GM18907 (cell line): ENCODE results near the gene ATP13A4.
A peak's percentile ranks its signal among the peaks of the same experiment; 100 is the strongest.

Source experiments
- ATAC-seq: cut with Tn5 transposase; IDR thresholded peaks from one replicate; pipeline ENCODE4 v1.9.1; 2021; ENCODE audit warnings: mild to moderate bottlenecking, moderate library complexity; ENCODE audit not compliant: unreplicated experiment

Gene ATP13A4, protein sequence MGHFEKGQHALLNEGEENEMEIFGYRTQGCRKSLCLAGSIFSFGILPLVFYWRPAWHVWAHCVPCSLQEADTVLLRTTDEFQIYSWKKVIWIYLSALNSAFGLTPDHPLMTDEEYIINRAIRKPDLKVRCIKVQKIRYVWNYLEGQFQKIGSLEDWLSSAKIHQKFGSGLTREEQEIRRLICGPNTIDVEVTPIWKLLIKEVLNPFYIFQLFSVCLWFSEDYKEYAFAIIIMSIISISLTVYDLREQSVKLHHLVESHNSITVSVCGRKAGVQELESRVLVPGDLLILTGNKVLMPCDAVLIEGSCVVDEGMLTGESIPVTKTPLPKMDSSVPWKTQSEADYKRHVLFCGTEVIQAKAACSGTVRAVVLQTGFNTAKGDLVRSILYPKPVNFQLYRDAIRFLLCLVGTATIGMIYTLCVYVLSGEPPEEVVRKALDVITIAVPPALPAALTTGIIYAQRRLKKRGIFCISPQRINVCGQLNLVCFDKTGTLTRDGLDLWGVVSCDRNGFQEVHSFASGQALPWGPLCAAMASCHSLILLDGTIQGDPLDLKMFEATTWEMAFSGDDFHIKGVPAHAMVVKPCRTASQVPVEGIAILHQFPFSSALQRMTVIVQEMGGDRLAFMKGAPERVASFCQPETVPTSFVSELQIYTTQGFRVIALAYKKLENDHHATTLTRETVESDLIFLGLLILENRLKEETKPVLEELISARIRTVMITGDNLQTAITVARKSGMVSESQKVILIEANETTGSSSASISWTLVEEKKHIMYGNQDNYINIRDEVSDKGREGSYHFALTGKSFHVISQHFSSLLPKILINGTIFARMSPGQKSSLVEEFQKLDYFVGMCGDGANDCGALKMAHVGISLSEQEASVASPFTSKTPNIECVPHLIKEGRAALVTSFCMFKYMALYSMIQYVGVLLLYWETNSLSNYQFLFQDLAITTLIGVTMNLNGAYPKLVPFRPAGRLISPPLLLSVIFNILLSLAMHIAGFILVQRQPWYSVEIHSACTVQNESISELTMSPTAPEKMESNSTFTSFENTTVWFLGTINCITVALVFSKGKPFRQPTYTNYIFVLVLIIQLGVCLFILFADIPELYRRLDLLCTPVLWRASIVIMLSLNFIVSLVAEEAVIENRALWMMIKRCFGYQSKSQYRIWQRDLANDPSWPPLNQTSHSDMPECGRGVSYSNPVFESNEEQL

GRCh38 chr3:193554811-193555210 is at the start of gene ATP13A4:
Gene ATP13A4 (minus strand): TSS chr3:193554895. CDS start chr3:193554799, 96 bp downstream.
- ATAC-seq: no peak

- ATAC-seq: no peak
Observed at GRCh38 chr3:193599393-193599792, 44.7 kb upstream of the ATP13A4 start.

DNA sequence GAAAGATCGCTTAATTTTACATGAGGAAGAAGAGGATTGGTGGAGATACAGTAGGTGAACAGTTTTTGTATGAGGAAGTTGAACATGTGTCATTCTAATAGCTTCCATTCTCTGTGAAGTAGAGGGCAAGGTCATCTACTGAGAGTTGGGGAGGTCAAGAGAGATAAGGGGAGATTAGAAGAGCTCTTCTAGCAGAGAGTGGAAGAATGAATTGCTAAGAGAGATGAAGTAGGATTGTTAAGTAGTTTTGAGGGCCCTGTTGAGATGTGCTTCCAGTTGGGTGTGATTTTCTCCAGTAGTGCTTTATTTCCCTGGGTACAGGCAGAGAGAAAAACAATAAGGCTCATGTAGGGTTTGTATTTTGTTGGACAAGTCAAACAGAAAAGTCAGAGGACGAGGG is 43.5 kb upstream of the ATP13A4 start:
- ATAC-seq: no peak

DNA sequence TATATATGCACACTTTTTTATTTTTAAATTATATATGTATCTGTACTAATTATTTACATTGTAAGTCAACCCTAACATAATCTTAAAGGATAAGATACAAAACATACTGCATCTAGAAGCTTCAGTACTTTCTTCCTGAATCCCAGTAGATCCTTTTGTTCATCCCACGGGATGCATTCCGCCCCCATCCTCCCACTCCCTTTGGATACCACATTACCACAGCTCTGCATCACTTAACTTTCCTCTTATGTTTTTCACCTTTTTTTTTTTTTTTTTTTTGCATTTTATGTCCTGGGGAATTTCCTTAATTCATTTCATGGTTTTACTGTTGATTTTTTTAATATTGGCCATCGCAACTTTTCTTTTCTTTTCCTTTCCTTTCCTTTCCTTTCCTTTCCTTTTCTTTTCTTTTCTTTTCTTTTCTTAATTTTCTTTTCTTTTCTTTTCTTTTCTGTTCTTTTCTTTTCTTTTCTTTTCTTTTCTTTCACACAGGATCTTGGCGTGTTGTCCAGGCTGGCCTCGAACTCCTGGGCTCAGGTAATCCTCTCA is 41.3 kb upstream of the ATP13A4 start:
- ATAC-seq: no peak

- ATAC-seq: no peak
Observed at GRCh38 chr3:193594946-193595689, 40.4 kb upstream of the ATP13A4 start.

DNA sequence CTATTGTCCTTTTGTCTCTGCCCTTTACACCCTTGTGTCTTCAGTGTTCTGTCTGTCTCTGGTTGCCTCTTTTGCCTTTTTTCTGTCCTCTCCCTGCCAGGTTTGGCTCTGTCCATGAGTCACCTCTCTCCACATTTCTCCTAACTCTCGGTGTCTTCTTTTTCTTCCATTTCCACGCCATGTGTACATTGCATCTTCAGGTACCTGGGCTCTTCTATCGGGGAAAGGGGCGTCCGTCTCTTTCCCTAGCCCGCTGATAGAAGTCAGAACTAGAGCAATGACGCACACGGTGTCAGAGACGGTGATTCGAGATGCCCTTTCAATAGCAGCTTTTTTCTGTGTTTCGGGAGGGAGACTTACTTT is 39.0 kb upstream of the ATP13A4 start:
- ATAC-seq: peak; percentile 29

DNA sequence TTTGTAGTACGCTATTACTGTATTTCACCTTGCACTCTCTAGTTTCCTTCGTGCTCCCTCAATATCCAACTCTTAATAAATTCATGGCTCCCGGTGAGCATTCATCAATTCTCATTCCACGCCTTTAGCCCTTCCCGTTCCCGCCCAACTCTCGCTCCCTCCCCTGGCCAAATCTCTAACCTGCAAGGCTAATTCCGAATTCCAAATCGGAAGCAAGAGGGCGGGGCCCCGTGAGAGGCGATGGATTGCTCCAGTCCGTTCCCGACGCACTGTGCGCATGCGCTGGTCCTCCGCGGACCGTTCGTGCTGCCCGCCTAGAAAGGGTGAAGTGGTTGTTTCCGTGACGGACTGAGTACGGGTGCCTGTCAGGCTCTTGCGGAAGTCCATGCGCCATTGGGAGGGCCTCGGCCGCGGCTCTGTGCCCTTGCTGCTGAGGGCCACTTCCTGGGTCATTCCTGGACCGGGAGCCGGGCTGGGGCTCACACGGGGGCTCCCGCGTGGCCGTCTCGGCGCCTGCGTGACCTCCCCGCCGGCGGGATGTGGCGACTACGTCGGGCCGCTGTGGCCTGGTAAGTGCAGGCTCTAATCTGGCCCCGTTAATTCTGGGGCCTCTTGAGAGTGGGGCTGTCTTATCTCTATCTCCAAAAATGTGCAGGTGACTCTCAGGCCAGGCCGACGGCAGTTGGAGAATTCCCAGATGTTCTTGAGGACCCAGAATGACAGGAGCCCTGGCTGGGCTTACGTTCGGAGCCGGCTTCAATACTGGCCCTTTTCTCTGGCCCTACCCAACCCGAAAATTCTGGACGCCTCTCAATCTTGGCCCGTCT is 38.4 kb upstream of the ATP13A4 start, which contains the start of gene OPA1:
Gene OPA1, plus strand, starts transcription at position 368 of the 827 bp plus-strand sequence. Its CDS starts 170 bp downstream, at position 538.
- peak; percentile 98 for ATAC-seq

DNA sequence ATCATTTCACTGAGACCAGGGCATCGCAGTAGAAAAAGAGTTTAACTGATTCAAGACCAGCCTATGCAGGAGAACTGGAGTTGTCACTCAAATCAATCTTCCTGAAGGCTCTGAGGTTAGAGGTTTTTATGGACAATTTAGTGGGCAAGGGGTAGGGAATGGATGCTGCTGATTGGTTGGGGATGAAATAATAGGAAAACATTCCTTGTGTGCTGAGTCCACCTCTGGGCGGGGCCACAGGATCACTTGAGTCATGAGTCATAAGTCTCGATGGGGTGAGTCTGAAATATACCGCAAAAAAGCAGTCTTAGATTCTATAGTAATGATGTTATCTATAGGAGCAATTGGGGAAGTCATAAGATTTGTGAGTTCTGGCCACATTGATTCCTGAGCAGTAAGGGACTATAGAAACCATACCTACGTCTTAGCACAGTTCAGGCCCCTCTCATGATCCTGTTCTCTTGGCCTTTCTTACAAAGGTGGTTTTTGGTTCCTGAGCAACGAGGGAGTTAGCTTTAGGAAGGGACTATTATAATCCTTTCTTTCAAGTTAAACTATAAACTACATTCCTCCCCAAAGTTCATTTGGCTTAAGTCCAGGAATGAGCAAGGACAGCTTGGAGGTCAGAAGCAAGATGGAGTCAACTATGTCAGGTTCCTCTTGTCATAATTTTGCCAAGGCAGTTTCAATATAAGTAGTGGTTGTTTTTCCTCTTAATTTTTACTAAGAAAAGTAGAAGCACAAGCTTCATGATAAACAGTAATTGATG is 35.6 kb upstream of the ATP13A4 start:
- no peak for ATAC-seq

GRCh38 chr3:193589616-193590015 is 34.9 kb upstream of the ATP13A4 start:
- no peak for ATAC-seq

DNA sequence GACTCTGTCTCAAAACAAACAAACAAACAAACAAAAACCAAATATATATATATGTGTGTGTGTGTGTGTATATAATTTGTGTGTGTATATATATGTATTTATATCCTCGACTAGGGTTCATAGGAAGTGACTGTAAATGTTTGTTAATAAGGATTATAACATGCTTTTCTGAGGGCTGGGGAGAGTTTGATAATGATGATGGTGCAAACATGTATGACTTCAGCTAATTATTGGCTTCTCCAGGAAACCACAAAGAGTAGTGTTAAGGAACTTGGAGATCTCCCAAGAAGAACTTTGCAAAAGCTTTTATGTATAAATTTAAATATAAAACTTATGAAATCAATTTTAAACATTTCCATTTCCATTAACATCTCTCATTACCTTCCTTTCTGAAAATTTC is 34.4 kb upstream of the ATP13A4 start:
- ATAC-seq: no peak

DNA sequence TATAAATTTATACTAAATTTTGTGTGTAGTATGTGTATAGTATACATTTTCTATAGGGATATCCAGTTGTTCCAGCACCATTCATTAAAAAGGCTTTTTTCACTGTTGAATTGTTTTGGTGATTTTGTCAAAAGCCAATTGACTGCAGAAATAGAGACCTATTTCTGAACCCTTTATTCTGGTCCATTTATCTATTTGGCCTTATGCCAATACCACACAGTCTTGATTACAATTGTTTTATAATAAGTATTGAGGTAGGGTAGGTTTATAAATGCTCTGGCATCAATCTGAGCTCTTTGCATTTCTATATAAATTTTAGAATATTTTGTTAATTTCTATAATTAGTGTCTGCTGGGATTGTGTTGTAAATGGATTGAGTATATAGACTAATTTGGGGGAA is 31.8 kb upstream of the ATP13A4 start:
- ATAC-seq: no peak

- ATAC-seq: no peak
Observed at GRCh38 chr3:193585530-193585929, 30.8 kb upstream of the ATP13A4 start.

- peak; percentile 62 for ATAC-seq
Observed at GRCh38 chr3:193574488-193575070, 19.9 kb upstream of the ATP13A4 start.

DNA sequence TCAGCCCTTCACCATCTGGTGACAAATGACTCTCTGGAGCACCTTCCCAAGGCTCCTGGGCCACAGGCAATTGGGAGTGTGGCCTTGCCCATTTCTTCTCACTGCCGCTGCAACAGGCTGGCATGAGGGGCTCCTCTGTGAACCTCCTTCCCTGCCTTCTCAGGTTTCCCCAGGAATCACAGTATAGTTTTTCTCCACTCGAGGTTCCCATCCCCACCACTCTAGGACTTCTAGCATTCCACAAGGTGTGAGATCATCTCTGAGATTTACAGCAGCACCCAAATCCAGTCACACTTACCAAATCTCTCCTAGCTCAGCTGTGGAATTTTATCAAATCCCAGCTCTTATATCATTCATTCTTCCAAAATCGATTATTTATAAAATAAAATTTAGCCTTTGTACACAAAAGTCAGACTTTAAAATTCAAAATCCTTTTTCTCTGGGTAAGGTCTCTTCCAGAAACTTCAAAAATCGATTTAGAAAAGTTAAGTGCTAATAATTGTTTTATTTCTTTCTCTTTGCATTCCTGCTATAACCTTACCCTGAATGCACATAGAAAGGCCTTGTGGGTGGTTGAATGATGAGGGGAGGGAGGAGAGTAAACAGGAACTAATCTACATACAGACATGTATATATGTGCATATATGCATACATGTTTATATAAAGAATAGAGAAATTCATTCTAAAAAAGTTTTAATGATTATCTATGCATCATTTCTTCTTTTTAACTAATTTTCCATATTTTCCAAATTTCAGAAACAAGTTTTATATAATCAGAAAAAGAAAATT is 18.9 kb upstream of the ATP13A4 start:
- ATAC-seq: no peak

GRCh38 chr3:193572426-193572908 is 17.8 kb upstream of the ATP13A4 start:
- peak; percentile 79 for ATAC-seq

DNA sequence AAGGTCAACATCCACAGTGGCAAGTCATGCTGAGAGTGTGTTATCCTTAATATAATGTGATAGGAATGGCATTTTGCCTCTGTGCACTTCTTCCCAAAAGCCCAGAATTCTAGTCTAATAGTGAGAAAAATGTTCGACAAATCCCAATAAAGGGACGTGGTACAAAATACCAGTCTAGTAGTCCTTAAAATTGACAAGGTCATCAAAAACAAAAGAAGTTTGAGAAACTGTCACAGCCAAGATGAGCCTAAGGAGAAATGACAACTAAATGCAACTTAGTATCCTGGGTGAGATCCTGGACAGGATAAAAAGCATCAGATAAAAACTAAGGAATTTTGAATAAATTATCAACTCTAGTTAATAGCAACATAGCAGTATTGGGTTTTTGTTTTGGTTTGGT is 14.4 kb upstream of the ATP13A4 start:
- no peak for ATAC-seq

GRCh38 chr3:193564012-193564411 is 9.3 kb upstream of the ATP13A4 start:
- ATAC-seq: no peak
